ENCODE results near the gene RAD50.
"Not testable (repeated sequence)": the region's sequence is repeated elsewhere in the genome, so short reads cannot be mapped to it uniquely, and the experiment has no call there.

RAD50 gene

DNA sequence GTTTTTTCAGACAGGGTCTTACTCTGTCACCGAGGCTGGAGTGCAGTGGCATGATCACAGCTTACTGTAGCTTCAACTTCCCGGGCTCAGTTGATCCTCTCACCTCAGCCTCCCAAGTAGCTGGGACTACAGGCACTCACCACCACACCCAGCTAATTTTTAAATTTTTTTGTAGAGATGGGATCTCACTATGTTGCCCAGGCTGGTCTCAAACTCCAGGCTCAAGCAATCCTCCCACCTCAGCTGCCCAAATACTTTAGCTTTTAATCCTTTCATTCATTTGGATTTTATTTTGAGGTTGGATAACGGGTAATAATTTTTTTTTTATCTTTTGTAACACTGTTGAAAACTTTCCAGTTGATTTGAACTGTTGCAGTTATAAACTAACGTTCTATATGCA is 76.8 kb downstream of the RAD50 start:
- DNase-seq (ENCODE audit: low spot score) = not testable (repeated sequence)

DNA sequence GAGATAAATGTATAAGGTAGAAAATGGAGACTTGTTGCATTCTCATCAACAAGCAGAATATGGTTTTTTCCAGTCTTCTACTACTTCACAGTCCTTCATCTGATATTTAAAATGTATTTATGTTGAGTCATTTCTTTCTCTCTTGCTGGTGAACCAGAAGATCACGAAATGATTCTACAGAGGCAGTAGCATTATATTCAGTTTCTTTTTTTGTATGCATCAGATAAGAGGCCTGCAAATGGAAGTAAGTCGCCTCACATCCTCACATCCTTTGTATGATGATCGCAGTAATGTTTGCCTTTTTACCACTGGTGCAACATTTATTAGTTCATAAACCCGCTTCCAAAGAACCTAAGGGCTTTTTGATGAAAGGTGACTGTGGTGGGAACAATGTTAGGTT is 79.1 kb downstream of the RAD50 start:
- no peak for DNase-seq (ENCODE audit: low spot score)

DNA sequence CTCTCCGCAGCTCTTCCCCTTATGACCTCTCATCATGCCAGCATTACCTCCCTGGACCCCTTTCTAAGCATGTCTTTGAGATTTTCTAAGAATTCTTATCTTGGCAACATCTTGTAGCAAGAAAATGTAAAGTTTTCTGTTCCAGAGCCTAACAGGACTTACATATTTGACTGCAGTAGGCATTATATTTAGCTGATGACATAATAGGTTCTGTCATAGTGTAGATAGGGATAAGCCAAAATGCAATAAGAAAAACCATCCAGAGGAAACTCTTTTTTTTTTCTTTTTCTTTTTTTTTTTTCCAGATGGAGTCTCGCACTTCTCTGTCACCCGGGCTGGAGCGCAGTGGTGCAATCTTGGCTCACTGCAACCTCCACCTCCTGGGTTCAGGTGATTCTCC is 80.5 kb downstream of the RAD50 start:
- DNase-seq (ENCODE audit: low spot score) = no peak

DNA sequence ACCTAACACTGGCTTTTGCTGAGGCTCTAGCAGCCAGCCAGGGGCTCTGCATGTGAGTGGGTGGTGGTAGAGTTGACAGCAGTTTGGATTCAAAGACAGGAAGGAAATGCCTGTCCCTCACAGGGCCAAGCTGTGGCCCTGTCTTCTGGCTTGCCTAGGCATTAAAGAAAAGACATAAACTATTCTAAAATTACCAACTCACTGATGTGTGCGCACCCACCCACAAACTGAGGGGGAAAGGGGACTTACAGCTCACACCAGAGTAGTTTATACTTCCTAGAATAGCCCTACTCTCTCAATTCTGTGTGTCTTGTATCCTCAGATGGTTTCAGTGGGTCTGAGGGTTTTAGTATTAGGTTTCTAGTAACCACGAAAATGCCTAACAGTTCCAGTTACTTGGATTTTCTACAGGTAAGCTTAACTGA is 82.9 kb downstream of the RAD50 start:
- no peak for DNase-seq (ENCODE audit: low spot score)

DNA sequence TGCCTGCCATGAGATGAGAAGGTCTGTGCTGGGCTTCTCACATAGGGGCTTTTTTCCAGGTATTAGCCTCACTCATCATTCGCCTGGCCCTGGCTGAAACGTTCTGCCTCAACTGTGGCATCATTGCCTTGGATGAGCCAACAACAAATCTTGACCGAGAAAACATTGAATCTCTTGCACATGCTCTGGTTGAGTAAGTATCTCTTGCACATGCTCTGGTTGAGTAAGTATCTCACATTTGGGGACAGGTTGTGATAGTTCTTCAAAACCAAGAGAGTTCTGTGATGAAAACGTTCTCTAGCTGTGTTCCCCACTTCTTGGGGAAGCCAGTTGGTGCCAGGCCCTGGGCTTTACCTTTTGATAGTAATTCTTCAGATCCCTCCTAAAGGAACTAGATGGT is 83.8 kb downstream of the RAD50 start:
- DNase-seq (ENCODE audit: low spot score) = no peak

DNA sequence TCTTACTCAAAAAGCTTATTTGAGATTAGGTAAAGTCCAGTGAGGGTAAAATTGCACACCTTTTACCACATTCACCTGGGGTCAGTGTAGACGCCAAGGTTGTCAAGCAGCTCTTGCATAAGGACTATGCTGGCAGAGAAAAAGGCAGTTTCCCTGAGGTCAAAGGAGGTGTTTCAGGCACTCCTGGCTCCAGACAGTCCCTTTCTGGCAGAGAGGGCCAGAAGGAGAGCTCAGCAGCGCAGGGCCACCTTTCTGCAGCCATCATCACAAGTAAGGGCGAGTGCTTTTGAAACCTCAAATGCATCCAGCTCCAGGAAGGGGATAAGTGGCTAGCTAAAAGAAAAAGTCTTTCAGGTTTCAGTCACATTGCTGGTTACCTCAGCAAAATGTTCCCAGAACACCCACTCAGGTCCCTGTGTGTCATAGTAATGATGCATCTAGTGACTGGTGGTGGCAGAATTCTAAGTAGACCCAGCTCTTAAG is 84.5 kb downstream of the RAD50 start:
- DNase-seq (ENCODE audit: low spot score) = no peak

DNA sequence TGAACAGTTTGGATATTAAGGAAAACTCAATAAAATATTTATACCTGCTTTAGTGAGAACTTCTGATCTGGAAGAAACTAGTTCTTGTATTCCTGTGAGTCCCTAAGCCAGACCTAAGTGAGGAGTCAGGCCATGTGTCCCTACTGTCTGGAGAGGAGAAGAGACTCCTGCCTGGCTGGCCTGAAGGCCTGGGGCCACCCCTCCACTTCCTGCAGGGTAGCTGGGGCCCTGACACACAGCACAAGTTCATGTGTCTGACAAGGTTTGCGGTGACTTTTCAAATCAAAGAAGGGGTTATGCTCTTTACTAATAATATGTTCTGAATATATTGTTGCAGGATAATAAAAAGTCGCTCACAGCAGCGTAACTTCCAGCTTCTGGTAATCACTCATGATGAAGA is 85.1 kb downstream of the RAD50 start:
- DNase-seq (ENCODE audit: low spot score) = no peak

DNA sequence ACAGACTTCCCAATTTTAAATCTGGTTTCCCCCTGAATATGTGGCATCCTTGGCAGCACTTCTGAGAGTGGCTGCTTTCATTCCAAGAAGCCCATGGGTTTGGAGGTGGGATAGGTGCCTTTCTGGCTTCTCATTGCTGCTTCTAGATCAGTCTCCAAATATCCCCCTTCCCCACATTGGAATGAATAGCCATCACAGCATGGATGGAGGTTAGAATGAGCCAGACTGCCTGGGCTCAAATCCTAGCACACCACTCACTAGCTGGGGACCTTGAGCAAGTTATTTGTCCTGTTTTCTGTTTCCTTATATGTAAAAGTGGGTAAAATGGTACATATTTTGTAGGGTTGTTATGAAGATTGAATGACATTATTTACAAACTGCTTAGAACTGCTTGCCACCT is 87.4 kb downstream of the RAD50 start:
- no peak for DNase-seq (ENCODE audit: low spot score)

DNA sequence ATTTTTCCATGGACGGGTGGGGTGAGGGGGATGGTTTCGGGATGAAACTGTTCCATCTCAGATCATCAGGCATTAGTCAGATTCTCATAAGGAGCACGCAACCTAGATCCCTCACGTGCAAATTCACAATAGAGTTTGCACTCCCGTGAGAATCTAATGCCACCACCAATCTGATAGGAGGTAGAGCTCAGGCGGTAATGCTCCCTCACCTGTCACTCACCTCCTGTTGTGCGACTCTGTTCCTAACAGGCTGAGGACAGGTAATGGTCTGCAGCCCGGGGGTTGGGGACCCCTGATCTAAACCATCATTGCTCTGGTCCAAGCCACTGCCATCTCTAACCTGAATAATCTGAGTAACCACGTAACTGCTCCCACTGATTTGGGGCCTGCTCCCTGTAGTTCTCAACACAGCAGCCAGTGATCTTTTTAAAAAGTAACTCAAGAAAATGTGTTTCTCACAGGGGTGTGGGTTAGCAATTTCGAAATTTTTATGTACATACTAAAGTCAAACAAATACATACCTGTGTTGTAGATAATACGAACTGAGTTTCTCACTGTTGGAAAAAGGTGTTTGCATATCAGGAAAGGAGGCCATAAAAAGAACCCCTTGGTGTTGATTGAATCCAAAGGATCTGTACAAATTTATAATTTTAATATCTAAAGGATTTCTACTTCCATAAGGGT is 89.9 kb downstream of the RAD50 start:
- no peak for DNase-seq (ENCODE audit: low spot score)

DNA sequence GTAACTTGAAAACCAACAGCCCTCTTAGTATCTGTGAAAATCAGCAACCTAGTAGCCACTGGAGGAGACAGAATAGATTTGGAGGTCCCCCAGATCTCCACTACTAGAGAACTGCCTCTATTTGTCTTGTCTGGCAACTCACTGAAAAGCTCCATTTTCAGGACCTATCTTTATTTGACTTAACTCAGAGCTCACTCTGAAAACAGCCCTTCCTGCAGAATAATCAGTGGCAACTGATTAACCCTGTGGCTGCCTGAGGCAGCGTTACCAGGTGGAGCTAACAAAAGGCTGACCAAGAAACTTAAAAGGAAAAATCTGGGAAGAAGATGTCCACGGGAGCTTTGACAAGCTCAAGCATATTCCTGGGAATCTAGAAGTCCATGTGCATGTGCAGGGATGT is 90.7 kb downstream of the RAD50 start:
- no peak for DNase-seq (ENCODE audit: low spot score)

DNA sequence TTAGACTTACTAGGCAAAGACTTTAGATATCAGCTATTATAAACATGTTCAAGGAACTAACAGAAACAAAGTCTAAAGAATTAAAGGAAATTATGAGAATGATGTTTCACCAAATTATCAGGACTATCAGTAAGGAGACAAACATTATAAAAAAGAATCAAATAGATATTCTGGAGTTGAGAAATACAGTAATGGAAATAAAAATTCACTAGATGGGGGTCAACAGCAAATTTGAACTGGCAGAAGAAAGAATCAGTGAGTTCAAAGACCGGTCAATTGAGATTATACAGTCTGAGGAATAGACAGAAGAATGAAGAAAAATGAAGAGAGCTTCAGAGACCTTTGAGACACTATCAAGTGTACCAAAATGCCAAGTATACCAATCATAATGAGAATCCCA is 91.6 kb downstream of the RAD50 start:
- no peak for DNase-seq (ENCODE audit: low spot score)

DNA sequence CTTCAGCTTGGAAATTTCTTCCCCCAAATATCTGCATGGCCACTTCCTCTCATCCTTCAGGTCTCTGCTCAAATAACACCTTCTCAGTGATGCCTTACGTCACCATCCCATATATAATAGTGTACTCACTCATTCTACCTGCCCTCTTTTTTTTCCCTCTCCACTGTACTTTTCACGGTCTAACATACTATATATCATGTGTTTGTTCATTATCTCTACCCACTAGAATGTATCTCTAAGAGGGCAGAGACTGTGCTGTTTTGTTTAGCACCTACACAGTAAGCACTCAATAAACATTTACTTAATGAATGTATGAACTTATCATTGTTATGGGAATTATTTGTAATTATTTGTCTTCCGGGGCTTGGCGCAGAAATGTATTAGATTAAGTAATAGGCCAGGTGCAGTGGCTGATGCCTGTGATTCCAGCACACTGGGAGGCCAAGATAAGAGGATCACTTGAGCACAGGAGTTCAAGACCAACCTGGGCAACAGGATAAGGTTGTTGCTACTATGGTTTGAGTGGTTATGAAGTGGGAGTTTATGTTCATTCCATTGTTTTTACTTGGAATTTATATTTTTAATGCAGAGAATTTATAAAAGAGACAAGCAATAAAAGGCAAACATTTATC is 95.2 kb downstream of the RAD50 start:
- DNase-seq (ENCODE audit: low spot score) = no peak

DNA sequence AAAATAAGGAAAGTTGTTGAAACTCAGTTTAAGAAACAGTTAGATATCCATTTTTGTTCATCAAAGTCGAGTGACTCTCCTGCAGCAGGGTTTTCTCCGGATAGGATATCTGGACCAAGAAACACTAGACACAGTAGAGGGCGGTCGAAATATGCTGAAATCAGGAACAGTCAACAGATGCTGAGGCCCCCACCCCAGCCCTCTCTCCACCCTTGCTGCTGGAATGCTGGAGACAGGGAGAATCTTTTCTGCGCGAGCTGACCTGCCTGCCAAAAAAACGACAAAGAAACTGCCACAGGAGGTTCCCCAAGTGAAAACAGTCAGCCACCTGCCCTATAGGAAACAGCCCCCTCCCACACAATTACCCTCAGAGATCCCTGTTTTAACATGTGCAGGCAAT is 96.9 kb downstream of the RAD50 start:
- no peak for DNase-seq (ENCODE audit: low spot score)

DNA sequence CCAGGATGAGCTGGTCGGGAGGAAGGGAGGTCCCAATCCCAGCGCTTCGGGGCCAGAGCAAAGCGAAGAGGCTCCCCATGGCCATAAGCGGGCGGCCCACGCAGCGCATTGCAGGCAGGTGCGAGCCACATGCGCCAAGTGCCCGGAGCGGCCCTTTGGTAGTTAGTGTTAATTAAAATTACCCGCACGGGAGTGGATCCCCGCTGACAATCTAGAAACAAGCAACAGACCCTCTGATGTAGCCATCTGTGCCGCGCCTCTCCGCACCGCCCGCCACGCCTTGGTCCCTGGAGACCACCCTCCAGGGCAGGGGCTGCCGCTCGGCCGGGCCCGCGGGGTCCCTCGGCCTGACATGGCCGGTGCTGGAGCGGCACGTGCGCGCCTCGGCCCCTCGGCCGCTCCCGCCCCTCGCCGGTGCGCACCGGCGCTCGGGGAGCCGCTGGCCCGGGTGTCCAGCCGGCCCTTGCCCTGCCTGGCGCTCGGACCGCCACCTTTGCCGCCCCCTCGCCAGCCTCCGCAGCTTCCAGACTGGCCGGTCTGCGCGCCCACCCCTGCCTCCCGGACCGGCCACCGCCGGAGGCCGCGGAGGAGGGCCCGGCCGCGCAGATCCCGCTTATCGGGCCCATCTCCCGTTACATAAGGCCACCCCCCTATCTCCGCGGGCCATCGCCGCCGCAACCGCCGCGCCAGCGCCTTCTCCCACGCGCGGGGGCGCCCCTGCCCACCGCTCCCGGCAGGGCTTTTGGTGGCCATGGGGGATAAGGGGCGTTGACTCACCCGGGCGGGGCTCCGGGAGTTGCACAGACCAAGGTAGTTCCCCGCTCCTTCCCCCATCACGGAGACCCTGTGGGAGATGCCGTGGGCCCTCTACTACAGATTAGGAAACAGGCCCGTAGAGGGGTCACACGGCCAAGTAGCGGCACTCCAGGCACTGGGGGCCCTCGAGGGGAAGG is 99.3 kb downstream of the RAD50 start:
- DNase-seq (ENCODE audit: low spot score) = peak; percentile 76

DNA sequence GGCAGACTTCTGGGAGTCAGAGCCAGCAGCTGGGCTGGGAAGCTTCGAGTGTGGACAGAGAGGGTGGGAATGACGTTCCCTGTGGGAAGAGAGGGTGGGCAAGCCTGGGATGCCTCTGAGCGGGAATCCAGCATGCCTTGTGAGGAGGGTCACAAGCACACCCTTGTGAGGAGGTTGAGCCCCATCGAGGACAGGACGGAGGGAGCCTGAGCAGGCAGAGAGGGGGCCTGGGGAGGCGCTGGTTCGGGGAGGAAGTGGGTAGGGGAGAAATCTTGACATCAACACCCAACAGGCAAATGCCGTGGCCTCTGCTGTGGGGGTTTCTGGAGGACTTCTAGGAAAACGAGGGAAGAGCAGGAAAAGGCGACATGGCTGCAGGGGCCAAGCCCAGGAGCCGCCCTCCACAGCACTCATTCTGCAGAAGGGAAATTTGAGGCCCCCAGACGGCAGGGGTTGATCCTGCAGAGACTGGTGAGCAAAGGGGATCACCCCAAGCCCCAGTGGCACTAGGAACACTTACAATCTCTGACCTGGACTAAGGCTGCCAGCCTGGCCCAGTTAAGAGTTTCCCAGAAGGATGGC is 100.1 kb downstream of the RAD50 start:
- DNase-seq (ENCODE audit: low spot score) = no peak

DNA sequence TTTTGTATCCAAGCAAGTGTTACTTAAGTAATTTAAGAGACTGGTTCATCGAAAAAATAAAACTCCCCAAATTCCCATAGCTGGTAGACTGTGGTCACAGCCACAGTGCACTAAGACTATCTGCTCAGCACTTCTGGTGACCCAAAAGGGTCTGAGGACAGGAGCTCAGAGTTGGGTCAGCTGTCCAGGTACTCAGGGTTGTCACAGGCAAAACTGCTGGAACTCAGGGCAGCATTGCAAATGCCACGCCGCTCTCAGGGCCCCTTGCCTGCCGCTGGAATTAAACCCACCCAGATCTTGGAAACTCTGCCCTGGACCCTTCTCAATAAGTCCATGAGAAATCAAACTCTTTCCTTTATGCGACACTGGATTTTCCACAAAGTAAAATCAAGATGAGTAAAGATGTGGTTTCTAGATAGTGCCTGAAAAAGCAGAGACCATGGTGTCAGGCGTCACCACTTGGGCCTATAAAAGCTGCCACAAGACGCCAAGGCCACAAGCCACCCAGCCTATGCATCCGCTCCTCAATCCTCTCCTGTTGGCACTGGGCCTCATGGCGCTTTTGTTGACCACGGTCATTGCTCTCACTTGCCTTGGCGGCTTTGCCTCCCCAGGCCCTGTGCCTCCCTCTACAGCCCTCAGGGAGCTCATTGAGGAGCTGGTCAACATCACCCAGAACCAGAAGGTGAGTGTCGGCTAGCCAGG is 101.1 kb downstream of the RAD50 start, which contains the start of gene IL13:
Gene IL13 (plus strand): TSS at position 498 of the 705 bp plus-strand sequence. CDS start 14 bp downstream, at position 512.
- no peak for DNase-seq (ENCODE audit: low spot score)

DNA sequence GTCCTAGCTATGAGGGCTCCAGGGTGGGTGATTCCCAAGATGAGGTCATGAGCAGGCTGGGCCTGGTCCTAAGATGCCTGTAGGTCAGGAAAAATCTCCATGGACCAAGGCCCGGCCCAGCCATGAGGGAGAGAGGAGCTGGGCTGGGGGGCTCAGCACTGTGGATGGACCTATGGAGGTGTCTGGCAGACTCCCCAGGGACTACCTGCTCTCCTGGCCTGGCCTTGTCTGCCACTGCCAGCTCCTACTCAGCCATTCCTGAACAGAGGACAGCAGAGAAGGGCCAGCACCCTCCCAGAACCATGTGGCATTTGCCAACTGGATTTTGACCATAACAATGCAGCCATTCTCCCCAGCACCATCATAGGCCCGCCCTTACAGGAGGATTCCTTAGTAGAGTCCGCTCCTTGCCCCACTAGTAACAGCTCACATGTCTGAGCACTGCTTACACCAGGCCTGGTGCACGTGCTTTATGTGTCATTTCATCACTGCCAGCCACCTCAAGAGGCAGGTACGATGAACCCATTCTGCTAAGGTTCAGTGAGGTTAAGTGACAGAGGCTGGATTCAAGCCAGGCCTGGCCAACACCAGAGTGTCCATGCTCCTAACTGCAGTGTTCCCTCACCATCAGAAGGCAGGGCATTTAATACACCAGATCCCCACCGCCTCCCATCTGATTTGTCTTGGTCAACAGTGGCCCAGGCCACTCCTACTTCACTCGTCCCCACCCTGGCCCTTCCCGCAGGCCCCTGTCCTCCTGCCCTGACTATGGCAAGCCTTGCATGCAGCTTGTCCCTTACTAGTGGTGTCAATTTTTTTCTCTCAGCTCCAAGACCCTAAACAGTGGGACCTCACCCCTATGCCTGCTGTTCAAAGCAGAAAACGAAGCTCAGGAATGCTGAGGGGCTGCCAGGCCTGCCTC is 101.9 kb downstream of the RAD50 start:
- no peak for DNase-seq (ENCODE audit: low spot score)

DNA sequence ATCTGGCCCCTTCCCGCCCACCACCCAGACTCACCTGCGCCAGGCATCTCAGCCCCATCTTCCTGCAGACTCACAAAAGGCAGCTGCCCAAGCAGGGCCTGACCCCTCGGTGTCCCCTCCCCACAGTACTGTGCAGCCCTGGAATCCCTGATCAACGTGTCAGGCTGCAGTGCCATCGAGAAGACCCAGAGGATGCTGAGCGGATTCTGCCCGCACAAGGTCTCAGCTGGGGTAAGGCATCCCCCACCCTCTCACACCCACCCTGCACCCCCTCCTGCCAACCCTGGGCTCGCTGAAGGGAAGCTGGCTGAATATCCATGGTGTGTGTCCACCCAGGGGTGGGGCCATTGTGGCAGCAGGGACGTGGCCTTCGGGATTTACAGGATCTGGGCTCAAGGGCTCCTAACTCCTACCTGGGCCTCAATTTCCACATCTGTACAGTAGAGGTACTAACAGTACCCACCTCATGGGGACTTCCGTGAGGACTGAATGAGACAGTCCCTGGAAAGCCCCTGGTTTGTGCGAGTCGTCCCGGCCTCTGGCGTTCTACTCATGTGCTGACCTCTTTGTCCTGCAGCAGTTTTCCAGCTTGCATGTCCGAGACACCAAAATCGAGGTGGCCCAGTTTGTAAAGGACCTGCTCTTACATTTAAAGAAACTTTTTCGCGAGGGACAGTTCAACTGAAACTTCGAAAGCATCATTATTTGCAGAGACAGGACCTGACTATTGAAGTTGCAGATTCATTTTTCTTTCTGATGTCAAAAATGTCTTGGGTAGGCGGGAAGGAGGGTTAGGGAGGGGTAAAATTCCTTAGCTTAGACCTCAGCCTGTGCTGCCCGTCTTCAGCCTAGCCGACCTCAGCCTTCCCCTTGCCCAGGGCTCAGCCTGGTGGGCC is 103.1 kb downstream of the RAD50 start:
- no peak for DNase-seq (ENCODE audit: low spot score)

DNA sequence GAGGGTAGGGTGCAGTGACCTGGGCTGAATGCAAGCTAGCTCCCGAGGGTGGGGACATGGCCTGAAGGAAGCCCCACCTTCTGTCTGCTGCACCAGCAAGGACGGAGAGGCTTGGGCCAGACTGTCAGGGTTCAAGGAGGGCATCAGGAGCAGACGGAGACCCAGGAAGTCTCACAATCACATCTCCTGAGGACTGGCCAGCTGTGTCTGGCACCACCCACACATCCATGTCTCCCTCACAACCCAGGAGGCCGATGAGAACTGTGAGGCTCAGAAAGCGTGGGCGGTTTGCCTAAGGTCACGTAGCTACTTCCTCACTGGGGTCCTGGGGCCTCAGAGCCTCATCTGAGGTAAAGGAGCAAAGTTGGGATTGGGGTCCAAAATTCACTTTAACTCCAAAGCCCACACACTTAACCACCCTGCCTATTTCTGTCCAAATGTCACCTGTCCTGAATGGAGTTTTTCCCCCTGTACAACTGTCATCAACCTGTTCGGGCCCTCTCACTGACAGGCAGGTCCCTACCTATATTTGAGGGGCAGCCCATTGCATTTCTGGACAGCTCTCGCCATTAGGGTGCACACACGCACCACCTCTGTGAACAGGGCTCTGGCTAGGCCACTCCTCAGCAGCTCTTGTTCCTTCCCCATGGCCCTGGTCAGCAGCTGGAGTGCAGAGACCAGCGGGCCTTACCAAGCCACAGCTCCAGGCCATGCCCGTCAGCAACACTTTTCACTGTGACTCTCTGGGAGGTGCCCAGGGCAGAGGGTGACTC is 104.6 kb downstream of the RAD50 start:
- no peak for DNase-seq (ENCODE audit: low spot score)

Data from iPS-NIHi11 (cell line).